ENCODE measurements around the gene CD79B.

GRCh38 chr17:63918305-63918704, 13.8 kb downstream of the CD79B start:
- peak; percentile 24; the same call in 1 of the 2 replicates for TF ChIP-seq CTCF (conservative IDR thresholded peaks at IDR 0.05; ENCODE audit: low read depth, low read length)
- no peak for TF ChIP-seq EZH2phosphoT487 (IDR thresholded peaks at IDR 0.05; ENCODE audit: borderline replicate concordance, low read length)

Data from PC-3 (cell line).